HepG2 (cell line): ENCODE data around the gene BORCS5. TPM values are rescaled to one million over a fixed set of nuclear protein-coding genes. Genes with fewer than 3 reads are reported as not detected.
A peak's percentile ranks its signal among the peaks of the same experiment; 100 is the strongest.

Experiments used
- ARNTL ChIP-seq: sonication (generic); formaldehyde crosslinking; IDR thresholded peaks from 2 replicates; pipeline ENCODE4 v1.4.0; 2020; ENCODE audit warnings: mild to moderate bottlenecking, missing genetic modification reagents
- BATF2 ChIP-seq: sonication (generic); formaldehyde crosslinking; IDR thresholded peaks from 2 replicates; pipeline ENCODE4 v1.8.0; 2022; ENCODE audit warnings: mild to moderate bottlenecking, missing genetic modification reagents, moderate library complexity
- CCDC6 ChIP-seq: sonication (generic); formaldehyde crosslinking; IDR thresholded peaks from 2 replicates; pipeline ENCODE4 v1.8.1; 2022; ENCODE audit warnings: mild to moderate bottlenecking, missing genetic modification reagents, moderate library complexity
- FOXJ3 ChIP-seq: sonication (generic); formaldehyde crosslinking; IDR thresholded peaks from 2 replicates; pipeline ENCODE4 v1.4.0; 2020; ENCODE audit warnings: missing genetic modification reagents, mild to moderate bottlenecking, borderline replicate concordance
- HMGXB4 ChIP-seq, 2 experiments: sonication (generic) in 1 of 2; formaldehyde crosslinking in 1 of 2; IDR thresholded peaks; 2 replicates each; pipeline versions ENCODE4 v1.4.0 to v1.6.1; 2018 to 2020; ENCODE audit warnings: missing genetic modification reagents in 2 of 2, borderline replicate concordance in 1 of 2, low read depth in 1 of 2, mild to moderate bottlenecking in 1 of 2, missing biosample characterization in 1 of 2
- MAFG ChIP-seq: sonication (generic); formaldehyde crosslinking; IDR thresholded peaks from 2 replicates; pipeline ENCODE4 v1.5.1; 2020; ENCODE audit warnings: mild to moderate bottlenecking, missing genetic modification reagents
- SRY ChIP-seq: sonication (generic); formaldehyde crosslinking; IDR thresholded peaks from 2 replicates; pipeline ENCODE4 v1.8.0; 2022; ENCODE audit warnings: mild to moderate bottlenecking, missing genetic modification reagents
- ZNF350 ChIP-seq: sonication (generic); formaldehyde crosslinking; IDR thresholded peaks from 2 replicates; pipeline ENCODE4 v1.4.0; 2020; ENCODE audit warnings: mild to moderate bottlenecking, low read depth, missing genetic modification reagents, borderline replicate concordance
- ZNF547 ChIP-seq: sonication (generic); formaldehyde crosslinking; IDR thresholded peaks from 2 replicates; pipeline ENCODE4 v1.5.1; 2020; ENCODE audit warnings: mild to moderate bottlenecking, missing genetic modification reagents
- ZNF883 ChIP-seq: sonication (generic); formaldehyde crosslinking; IDR thresholded peaks from 2 replicates; pipeline ENCODE4 v1.5.1; 2020; ENCODE audit warnings: mild to moderate bottlenecking, missing genetic modification reagents; ENCODE audit errors: not compliant biosample characterization
- polyA plus RNA-seq, 8 experiments: library from polyadenylated mRNA; depleted of rRNA in 3 of 8; stranded (reverse) in 7 of 8; unstranded in 1 of 8; fragments of >200 nt; fragmentation: Illumina TruSeq in 4 of 8; extraction: Trizol in 4 of 8; gene quantifications; 2 replicates each; pipeline versions ENCODE4 v1.2.1 to v1.2.3, GENCODE V29; 2011 to 2016; ENCODE audit warnings: low read depth in 4 of 8, missing spikeins in 1 of 8, mixed read lengths in 1 of 8; ENCODE audit not compliant: insufficient read depth in 1 of 8
- total RNA-seq, 5 experiments: library from RNA; depleted of rRNA; stranded (reverse); fragments of >200 nt; fragmentation: Illumina TruSeq; extraction: Trizol; gene quantifications; 2 replicates each; pipeline ENCODE4 v1.2.3, GENCODE V29; 2016; ENCODE audit warnings: low read depth in 1 of 5
- TF ChIP-seq, protein P1 (sequence below): sonication (generic); formaldehyde crosslinking; IDR thresholded peaks from 2 replicates; pipeline ENCODE4 v1.9.0; 2021; ENCODE audit warnings: missing genetic modification reagents, borderline replicate concordance
- TF ChIP-seq, protein P2 (sequence below): IDR thresholded peaks from 2 replicates; pipeline ENCODE4 v1.6.1; 2016; ENCODE audit warnings: control low read depth
- TF ChIP-seq, protein P3 (sequence below): IDR thresholded peaks from 2 replicates; pipeline ENCODE4 v1.6.1; 2016; ENCODE audit warnings: mild to moderate bottlenecking
- TF ChIP-seq, protein P4 (sequence below): sonication (generic); formaldehyde crosslinking; IDR thresholded peaks from 2 replicates; pipeline ENCODE4 v1.4.0; 2020; ENCODE audit warnings: missing genetic modification reagents
- TF ChIP-seq, protein P5 (sequence below): sonication (generic); formaldehyde crosslinking; IDR thresholded peaks from 2 replicates; pipeline ENCODE4 v1.4.0; 2020; ENCODE audit warnings: missing genetic modification reagents
- TF ChIP-seq, protein P6 (sequence below), 2 experiments: fragments of 450-650 bp in 1 of 2; sonication (generic) in 1 of 2; formaldehyde crosslinking; IDR thresholded peaks; 2 replicates each; pipeline versions ENCODE4 v1.5.0 to v1.8.0; 2020 to 2022; ENCODE audit warnings: mild to moderate bottlenecking in 1 of 2, missing genetic modification reagents in 1 of 2

The BORCS5 gene
- total and polyA plus RNA-seq, 2 of the 13 experiments (the other 11 are each of a cell fraction or from before 2014, with no cell fraction given): 3.9 to 4.7 TPM

GRCh38 chr12:12403264-12404248 lies 46.7 kb downstream of the BORCS5 start (continued):
- peak; percentile 88 for TF ChIP-seq FOXJ3 (CRISPR knock-in tag)
- TF ChIP-seq, protein P1, sequence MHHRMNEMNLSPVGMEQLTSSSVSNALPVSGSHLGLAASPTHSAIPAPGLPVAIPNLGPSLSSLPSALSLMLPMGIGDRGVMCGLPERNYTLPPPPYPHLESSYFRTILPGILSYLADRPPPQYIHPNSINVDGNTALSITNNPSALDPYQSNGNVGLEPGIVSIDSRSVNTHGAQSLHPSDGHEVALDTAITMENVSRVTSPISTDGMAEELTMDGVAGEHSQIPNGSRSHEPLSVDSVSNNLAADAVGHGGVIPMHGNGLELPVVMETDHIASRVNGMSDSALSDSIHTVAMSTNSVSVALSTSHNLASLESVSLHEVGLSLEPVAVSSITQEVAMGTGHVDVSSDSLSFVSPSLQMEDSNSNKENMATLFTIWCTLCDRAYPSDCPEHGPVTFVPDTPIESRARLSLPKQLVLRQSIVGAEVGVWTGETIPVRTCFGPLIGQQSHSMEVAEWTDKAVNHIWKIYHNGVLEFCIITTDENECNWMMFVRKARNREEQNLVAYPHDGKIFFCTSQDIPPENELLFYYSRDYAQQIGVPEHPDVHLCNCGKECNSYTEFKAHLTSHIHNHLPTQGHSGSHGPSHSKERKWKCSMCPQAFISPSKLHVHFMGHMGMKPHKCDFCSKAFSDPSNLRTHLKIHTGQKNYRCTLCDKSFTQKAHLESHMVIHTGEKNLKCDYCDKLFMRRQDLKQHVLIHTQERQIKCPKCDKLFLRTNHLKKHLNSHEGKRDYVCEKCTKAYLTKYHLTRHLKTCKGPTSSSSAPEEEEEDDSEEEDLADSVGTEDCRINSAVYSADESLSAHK (CRISPR knock-in tag): no peak
- TF ChIP-seq MAFG: no peak
- TF ChIP-seq CCDC6 (CRISPR knock-in tag): 0 out of 2 replicates have a peak, but pooled peaks have one; percentile 56
- TF ChIP-seq, protein P2, sequence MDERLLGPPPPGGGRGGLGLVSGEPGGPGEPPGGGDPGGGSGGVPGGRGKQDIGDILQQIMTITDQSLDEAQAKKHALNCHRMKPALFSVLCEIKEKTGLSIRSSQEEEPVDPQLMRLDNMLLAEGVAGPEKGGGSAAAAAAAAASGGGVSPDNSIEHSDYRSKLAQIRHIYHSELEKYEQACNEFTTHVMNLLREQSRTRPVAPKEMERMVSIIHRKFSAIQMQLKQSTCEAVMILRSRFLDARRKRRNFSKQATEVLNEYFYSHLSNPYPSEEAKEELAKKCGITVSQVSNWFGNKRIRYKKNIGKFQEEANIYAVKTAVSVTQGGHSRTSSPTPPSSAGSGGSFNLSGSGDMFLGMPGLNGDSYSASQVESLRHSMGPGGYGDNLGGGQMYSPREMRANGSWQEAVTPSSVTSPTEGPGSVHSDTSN (CRISPR knock-in tag): 0 out of 2 replicates have a peak, but pooled peaks have one; percentile 23
- TF ChIP-seq, protein P3, sequence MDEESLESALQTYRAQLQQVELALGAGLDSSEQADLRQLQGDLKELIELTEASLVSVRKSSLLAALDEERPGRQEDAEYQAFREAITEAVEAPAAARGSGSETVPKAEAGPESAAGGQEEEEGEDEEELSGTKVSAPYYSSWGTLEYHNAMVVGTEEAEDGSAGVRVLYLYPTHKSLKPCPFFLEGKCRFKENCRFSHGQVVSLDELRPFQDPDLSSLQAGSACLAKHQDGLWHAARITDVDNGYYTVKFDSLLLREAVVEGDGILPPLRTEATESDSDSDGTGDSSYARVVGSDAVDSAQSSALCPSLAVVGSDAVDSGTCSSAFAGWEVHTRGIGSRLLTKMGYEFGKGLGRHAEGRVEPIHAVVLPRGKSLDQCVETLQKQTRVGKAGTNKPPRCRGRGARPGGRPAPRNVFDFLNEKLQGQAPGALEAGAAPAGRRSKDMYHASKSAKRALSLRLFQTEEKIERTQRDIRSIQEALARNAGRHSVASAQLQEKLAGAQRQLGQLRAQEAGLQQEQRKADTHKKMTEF: peak; percentile 81
- TF ChIP-seq ZNF547 (CRISPR knock-in tag): no peak
- TF ChIP-seq SRY (CRISPR knock-in tag): no peak
- TF ChIP-seq ARNTL: no peak
- TF ChIP-seq ZNF350 (CRISPR knock-in tag): no peak
- TF ChIP-seq ZNF883: no peak
- TF ChIP-seq HMGXB4 (CRISPR knock-in tag; IDR thresholded peaks at IDR 0.05; ENCODE audit: borderline replicate concordance in 1 of 2, low read depth in 1 of 2): peak in 1 of 2 experiments; percentile 53; a peak in 3 of 4 replicates
- TF ChIP-seq, protein P4, sequence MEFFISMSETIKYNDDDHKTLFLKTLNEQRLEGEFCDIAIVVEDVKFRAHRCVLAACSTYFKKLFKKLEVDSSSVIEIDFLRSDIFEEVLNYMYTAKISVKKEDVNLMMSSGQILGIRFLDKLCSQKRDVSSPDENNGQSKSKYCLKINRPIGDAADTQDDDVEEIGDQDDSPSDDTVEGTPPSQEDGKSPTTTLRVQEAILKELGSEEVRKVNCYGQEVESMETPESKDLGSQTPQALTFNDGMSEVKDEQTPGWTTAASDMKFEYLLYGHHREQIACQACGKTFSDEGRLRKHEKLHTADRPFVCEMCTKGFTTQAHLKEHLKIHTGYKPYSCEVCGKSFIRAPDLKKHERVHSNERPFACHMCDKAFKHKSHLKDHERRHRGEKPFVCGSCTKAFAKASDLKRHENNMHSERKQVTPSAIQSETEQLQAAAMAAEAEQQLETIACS (CRISPR knock-in tag): no peak
- TF ChIP-seq, protein P5, sequence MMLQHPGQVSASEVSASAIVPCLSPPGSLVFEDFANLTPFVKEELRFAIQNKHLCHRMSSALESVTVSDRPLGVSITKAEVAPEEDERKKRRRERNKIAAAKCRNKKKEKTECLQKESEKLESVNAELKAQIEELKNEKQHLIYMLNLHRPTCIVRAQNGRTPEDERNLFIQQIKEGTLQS (CRISPR knock-in tag): peak; percentile 61; the same call in 1 of the 2 replicates
- TF ChIP-seq BATF2 (CRISPR knock-in tag): no peak
- TF ChIP-seq, protein P6, sequence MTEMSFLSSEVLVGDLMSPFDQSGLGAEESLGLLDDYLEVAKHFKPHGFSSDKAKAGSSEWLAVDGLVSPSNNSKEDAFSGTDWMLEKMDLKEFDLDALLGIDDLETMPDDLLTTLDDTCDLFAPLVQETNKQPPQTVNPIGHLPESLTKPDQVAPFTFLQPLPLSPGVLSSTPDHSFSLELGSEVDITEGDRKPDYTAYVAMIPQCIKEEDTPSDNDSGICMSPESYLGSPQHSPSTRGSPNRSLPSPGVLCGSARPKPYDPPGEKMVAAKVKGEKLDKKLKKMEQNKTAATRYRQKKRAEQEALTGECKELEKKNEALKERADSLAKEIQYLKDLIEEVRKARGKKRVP (CRISPR knock-in tag; IDR thresholded peaks at IDR 0.05): peak in 1 of 2 experiments; percentile 82; a peak in 2 of 4 replicates
